ENCODE measurements around the gene TXNRD2.

DNA sequence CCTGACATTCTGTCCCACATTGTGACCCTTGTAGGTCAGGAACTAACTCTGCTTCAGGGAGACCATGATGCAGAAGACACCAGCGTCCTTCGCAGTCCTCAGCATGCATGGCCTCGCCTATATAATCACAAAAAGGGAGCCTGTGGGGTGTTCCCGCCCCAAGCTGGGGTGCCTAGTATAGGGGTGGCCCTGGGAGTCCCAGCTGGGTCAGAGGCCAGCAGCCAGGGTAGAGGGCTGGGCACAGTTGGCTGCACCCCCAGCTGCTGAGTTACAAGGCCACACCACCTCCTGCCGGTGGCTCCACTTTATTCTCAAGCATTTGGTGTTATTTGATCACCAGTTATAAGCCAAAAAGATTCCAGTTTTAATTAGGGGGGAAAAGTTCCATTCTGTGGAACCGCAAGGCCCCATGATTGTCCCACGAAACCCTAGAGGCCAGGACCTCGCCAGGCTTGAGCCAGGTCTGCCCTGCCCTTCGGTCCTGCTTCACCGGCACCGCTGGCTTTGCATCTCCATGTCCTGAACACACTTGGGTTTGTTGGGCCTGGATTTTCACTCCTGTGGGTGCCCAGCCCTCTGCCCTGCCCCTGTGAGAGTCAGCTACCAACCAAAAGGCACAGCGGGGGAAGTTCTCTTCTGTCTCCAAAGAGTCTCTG is 72.0 kb downstream of the TXNRD2 start:
- TF ChIP-seq, protein P1, sequence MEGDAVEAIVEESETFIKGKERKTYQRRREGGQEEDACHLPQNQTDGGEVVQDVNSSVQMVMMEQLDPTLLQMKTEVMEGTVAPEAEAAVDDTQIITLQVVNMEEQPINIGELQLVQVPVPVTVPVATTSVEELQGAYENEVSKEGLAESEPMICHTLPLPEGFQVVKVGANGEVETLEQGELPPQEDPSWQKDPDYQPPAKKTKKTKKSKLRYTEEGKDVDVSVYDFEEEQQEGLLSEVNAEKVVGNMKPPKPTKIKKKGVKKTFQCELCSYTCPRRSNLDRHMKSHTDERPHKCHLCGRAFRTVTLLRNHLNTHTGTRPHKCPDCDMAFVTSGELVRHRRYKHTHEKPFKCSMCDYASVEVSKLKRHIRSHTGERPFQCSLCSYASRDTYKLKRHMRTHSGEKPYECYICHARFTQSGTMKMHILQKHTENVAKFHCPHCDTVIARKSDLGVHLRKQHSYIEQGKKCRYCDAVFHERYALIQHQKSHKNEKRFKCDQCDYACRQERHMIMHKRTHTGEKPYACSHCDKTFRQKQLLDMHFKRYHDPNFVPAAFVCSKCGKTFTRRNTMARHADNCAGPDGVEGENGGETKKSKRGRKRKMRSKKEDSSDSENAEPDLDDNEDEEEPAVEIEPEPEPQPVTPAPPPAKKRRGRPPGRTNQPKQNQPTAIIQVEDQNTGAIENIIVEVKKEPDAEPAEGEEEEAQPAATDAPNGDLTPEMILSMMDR (IDR thresholded peaks at IDR 0.05 in 2 of 3, conservative IDR thresholded peaks at IDR 0.05 in 1 of 3; ENCODE audit: borderline replicate concordance in 1 of 3, insufficient read depth in 1 of 3, low read depth in 2 of 3, low read length in 2 of 3): no peak
- TF ChIP-seq EZH2 (IDR thresholded peaks at IDR 0.05): no peak
- TF ChIP-seq TCF7L2 (IDR thresholded peaks at IDR 0.05; ENCODE audit: borderline replicate concordance, extremely low read depth, insufficient read depth, insufficient read length): no peak
- TF ChIP-seq CEBPB (IDR thresholded peaks at IDR 0.05; ENCODE audit: low read depth): no peak
- no peak for TF ChIP-seq ZFX (IDR thresholded peaks at IDR 0.05)
- TF ChIP-seq POLR2A (IDR thresholded peaks at IDR 0.05; ENCODE audit: borderline replicate concordance, extremely low read depth, insufficient read depth, insufficient read length): no peak
- TF ChIP-seq, protein P2, sequence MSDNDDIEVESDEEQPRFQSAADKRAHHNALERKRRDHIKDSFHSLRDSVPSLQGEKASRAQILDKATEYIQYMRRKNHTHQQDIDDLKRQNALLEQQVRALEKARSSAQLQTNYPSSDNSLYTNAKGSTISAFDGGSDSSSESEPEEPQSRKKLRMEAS (IDR thresholded peaks at IDR 0.05): no peak
- no peak for TF ChIP-seq ZNF274 (IDR thresholded peaks at IDR 0.05; ENCODE audit: low read depth, low read length)

Measured in HCT116 (cell line).